ENCODE results near the gene PRAMEF17. TPM values are rescaled to one million over a fixed set of nuclear protein-coding genes. Genes with fewer than 3 reads are reported as not detected.
"Not testable (repeated sequence)": the region's sequence is repeated elsewhere in the genome, so short reads cannot be mapped to it uniquely, and the experiment has no call there.

Gene PRAMEF17
- total RNA-seq, 1 experiment from 2014 or later: not detected

- Histone ChIP-seq H3K4me1 (replicated peaks) (peaks cover 11% of the 10 kb centered on the region), H3K27ac (no peak overlapping the region), H3K27me3 (replicated peaks) (no peaks in the 10 kb centered on the region), H3K36me3 (no peaks in the 10 kb centered on the region), H3K9me3 (replicated peaks) (no peaks in the 10 kb centered on the region), H3K4me3 (no peak overlapping the region)
- DNase-seq (ENCODE audit: low read depth in 1 of 2, low spot score in 2 of 2): no peak
Observed at GRCh38 chr1:13407811-13408210, 18.4 kb downstream of the PRAMEF17 start.

- not testable (repeated sequence) for H3K4me3 ChIP-seq; H3K36me3 ChIP-seq; H3K27ac ChIP-seq; DNase-seq (ENCODE audit: low read depth in 1 of 2, low spot score in 2 of 2); H3K27me3 ChIP-seq (replicated peaks); H3K9me3 ChIP-seq (replicated peaks)
- H3K4me1 ChIP-seq (replicated peaks): peaks cover 16% of the 10 kb centered on the region
Observed at GRCh38 chr1:13410150-13410549, 20.7 kb downstream of the PRAMEF17 start, which contains the start of gene PRAMEF20. TSS of gene PRAMEF20 (plus strand) at chr1:13410450. CDS start at chr1:13416355, 5,905 bp downstream.

DNA sequence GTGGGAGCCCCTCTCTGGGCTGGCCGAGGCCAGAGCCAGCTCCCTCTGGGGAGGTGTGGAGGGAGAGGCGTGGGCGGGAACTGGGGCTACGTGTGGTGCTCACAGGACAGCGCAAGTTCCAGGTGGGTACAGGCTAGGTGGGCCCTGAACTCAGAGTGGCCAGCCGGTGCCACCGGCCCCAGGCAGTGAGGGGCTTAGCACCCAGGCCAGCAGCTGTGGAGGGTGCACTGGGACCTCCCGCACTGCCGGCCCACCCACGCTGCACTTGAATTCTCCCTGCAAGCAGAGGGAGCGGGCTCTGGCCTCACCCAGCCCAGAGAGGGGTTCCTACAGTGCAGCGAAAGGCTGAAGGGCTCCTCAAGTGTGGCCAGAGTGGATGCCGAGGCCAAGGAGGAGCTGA is 41.1 kb downstream of the PRAMEF17 start:
- Histone ChIP-seq H3K9me3 (replicated peaks) (peaks cover 5% of the 10 kb centered on the region; the same call in 1 of the 2 replicates), H3K27me3 (replicated peaks) (no peaks in the 10 kb centered on the region), H3K27ac (no peak overlapping the region), H3K4me1 (replicated peaks) (no peaks in the 10 kb centered on the region), H3K4me3 (no peak overlapping the region), H3K36me3 (no peaks in the 10 kb centered on the region)
- no peak for DNase-seq (ENCODE audit: low read depth in 1 of 2, low spot score in 2 of 2)

DNA sequence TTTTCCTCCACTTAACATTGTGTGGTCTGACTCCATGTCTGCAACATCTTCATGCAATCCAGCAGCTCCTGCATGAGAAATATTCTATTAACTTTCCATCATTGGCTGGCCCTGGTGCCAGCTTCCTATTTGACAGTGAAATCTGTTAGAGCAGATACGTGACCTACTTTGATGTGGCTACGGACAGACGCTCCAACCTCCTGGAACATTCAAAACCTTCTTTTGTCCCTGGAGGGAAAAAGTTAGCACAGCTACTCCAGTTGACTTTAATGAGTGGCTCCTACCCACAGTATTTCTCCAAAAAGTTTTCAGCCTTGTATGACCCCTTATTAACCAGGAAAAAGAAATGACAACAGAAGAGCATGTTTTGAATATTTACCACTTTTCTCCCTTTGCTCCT is 42.8 kb downstream of the PRAMEF17 start:
- H3K36me3 ChIP-seq: no peaks in the 10 kb centered on the region
- no peaks in the 10 kb centered on the region for H3K27me3 ChIP-seq (replicated peaks)
- peaks cover 5% of the 10 kb centered on the region; the same call in 1 of the 2 replicates for H3K9me3 ChIP-seq (replicated peaks)
- no peak overlapping the region for H3K4me3 ChIP-seq
- no peak overlapping the region for H3K27ac ChIP-seq
- no peaks in the 10 kb centered on the region for H3K4me1 ChIP-seq (replicated peaks)
- no peak for DNase-seq (ENCODE audit: low read depth in 1 of 2, low spot score in 2 of 2)

GRCh38 chr1:13433694-13434358 is 44.4 kb downstream of the PRAMEF17 start:
- H3K9me3 ChIP-seq (replicated peaks); H3K27ac ChIP-seq; H3K4me1 ChIP-seq (replicated peaks); DNase-seq (ENCODE audit: low read depth in 1 of 2, low spot score in 2 of 2); H3K4me3 ChIP-seq; H3K36me3 ChIP-seq; H3K27me3 ChIP-seq (replicated peaks): not testable (repeated sequence)

DNA sequence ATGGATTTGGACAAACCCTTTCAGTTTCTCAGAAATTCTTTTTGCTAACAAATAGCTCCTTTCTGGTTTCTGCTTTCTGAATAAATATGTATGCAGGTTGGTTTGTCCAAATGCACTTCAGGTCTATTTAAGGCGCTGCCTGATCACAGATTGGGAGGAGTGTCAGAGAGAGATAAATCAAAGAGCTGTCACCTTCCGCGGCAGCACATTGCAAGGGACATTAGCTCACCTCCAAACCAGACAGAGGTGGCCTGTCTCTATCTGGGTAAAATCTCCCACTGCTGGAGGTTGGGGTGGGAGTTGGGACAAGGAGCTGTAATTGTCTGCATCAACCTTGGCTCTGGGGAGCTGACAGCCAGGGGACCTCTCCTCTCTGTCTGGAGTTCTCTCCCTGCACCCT is 46.0 kb downstream of the PRAMEF17 start:
- Histone ChIP-seq H3K4me1 (replicated peaks) (no peaks in the 10 kb centered on the region), H3K4me3 (no peak overlapping the region), H3K27ac (no peak overlapping the region), H3K36me3 (no peaks in the 10 kb centered on the region), H3K27me3 (replicated peaks) (no peaks in the 10 kb centered on the region), H3K9me3 (replicated peaks) (peaks cover 3% of the 10 kb centered on the region; the same call in 1 of the 2 replicates)
- no peak for DNase-seq (ENCODE audit: low read depth in 1 of 2, low spot score in 2 of 2)

GRCh38 chr1:13439104-13439783 is 49.8 kb downstream of the PRAMEF17 start:
- not testable (repeated sequence) for H3K4me3 ChIP-seq; H3K27ac ChIP-seq; H3K36me3 ChIP-seq; DNase-seq (ENCODE audit: low read depth in 1 of 2, low spot score in 2 of 2); H3K27me3 ChIP-seq (replicated peaks); H3K9me3 ChIP-seq (replicated peaks); H3K4me1 ChIP-seq (replicated peaks)

Other genes starting within 250 kb of the PRAMEF17 start
- not detected in 2 replicates for gene PRAMEF26, start 233.6 kb upstream of the PRAMEF17 start, total RNA-seq (2014; rRNA removed; shearing (Covaris generic))
- not detected in 2 replicates for gene HNRNPCL4, start 224.0 kb upstream of the PRAMEF17 start, total RNA-seq (2014; rRNA removed; shearing (Covaris generic))
- not detected in 2 replicates for gene PRAMEF9, start 217.8 kb upstream of the PRAMEF17 start, total RNA-seq (2014; rRNA removed; shearing (Covaris generic))
- not detected in 2 replicates for gene PRAMEF13, start 188.2 kb upstream of the PRAMEF17 start, total RNA-seq (2014; rRNA removed; shearing (Covaris generic))
- gene PRAMEF18, start 163.5 kb upstream of the PRAMEF17 start, total RNA-seq (2014; rRNA removed; shearing (Covaris generic)): not detected in 2 replicates
- not detected in 2 replicates for gene PRAMEF5, start 135.4 kb upstream of the PRAMEF17 start, total RNA-seq (2014; rRNA removed; shearing (Covaris generic))
- gene PRAMEF8, start 104.5 kb upstream of the PRAMEF17 start, total RNA-seq (2014; rRNA removed; shearing (Covaris generic)): not detected in 2 replicates
- not detected in 2 replicates for gene PRAMEF33, start 86.1 kb upstream of the PRAMEF17 start, total RNA-seq (2014; rRNA removed; shearing (Covaris generic))
- not detected in 2 replicates for gene PRAMEF15, start 74.1 kb upstream of the PRAMEF17 start, total RNA-seq (2014; rRNA removed; shearing (Covaris generic))
- not detected in 2 replicates for gene PRAMEF14, start 42.5 kb upstream of the PRAMEF17 start, total RNA-seq (2014; rRNA removed; shearing (Covaris generic))
- gene PRAMEF19, start 17.7 kb upstream of the PRAMEF17 start, total RNA-seq (2014; rRNA removed; shearing (Covaris generic)): not detected in 2 replicates
- gene PRAMEF20, start 20.8 kb downstream of the PRAMEF17 start, total RNA-seq (2014; rRNA removed; shearing (Covaris generic)): 0.16 and 1.7 TPM in 2 replicates
- gene LRRC38, start 124.4 kb downstream of the PRAMEF17 start, total RNA-seq (2014; rRNA removed; shearing (Covaris generic)): not detected in 2 replicates
- gene PDPN, start 194.2 kb downstream of the PRAMEF17 start, total RNA-seq (2014; rRNA removed; shearing (Covaris generic)): 36.0 and 43.8 TPM in 2 replicates